H1 (cell line): Measurements from ENCODE around the gene MYO16. TPM values are rescaled to one million over a fixed set of nuclear protein-coding genes. Genes with fewer than 3 reads are reported as not detected.

ENCODE experiments used
- CTCF ChIA-PET: fragments of 300-600 bp; sonication (Branson Sonifier 250); formaldehyde crosslinking; loops from one replicate; lab custom pipeline; 2021; ENCODE audit not compliant: partially characterized antibody; lab: Charles Lee
- POLR2A ChIA-PET: fragments of 300-600 bp; sonication (Branson Sonifier 250); formaldehyde crosslinking; loops from one replicate; lab custom pipeline; 2021; ENCODE audit warnings: inconsistent platforms; ENCODE audit not compliant: partially characterized antibody; lab: Charles Lee
- DNase-seq, 2 experiments: peaks; one replicate each; pipeline versions ENCODE4 v3.0.0 to v3.0.0-alpha.2; 2010 to 2022; ENCODE audit warnings: low spot score in 2 of 2, low read depth in 1 of 2, mixed read lengths in 1 of 2
- FAIRE-seq: peaks from 2 replicates; lab custom pipeline; 2011; peaks lifted over from hg19 to GRCh38; lab: Jason Lieb, UNC
- H2AFZ ChIP-seq: 2 replicates; pipeline ENCODE4 v1.8.1; 2012; ENCODE audit warnings: low read length, inconsistent platforms
- H2AK5ac ChIP-seq: 2 replicates; pipeline ENCODE4 v1.6.1; 2013; ENCODE audit warnings: low read depth, low read length
- H2BK120ac ChIP-seq: replicated peaks from 2 replicates; pipeline ENCODE3; 2013; ENCODE audit warnings: low read depth, low read length, inconsistent platforms
- H2BK12ac ChIP-seq: 2 replicates; pipeline ENCODE4 v1.6.1; 2013; ENCODE audit warnings: low read depth, low read length
- H2BK15ac ChIP-seq: 2 replicates; pipeline ENCODE4 v1.6.1; 2013; ENCODE audit warnings: low read length
- H2BK20ac ChIP-seq: 2 replicates; pipeline ENCODE4 v1.6.1; 2013; ENCODE audit warnings: low read length
- H2BK5ac ChIP-seq: 2 replicates; pipeline ENCODE4 v1.6.1; 2013; ENCODE audit warnings: low read depth, low read length
- H3K14ac ChIP-seq: 2 replicates; pipeline ENCODE4 v1.6.1; 2013; ENCODE audit warnings: inconsistent platforms; ENCODE audit not compliant: insufficient read length
- H3K18ac ChIP-seq: 2 replicates; pipeline ENCODE4 v1.6.1; 2013; ENCODE audit warnings: low read length; ENCODE audit errors: extremely low read depth
- H3K23ac ChIP-seq: 2 replicates; pipeline ENCODE4 v1.6.1; 2013; ENCODE audit warnings: inconsistent platforms; ENCODE audit not compliant: insufficient read length
- H3K23me2 ChIP-seq: 2 replicates; pipeline ENCODE4 v1.6.1; 2013; ENCODE audit warnings: low read depth, low read length
- H3K27ac ChIP-seq: 2 replicates; pipeline ENCODE4 v1.6.1; 2011; ENCODE audit warnings: low read depth, low read length, inconsistent platforms
- H3K27me3 ChIP-seq, 4 experiments: replicated peaks in 1 of 4; 1 replicate in 1 of 4; 2 replicates in 3 of 4; pipeline versions ENCODE4 v1.6.1 to v1.8.1; 2011 to 2013; ENCODE audit warnings: low read length in 3 of 4, mild to moderate bottlenecking in 3 of 4, inconsistent platforms in 2 of 4, mixed read lengths in 2 of 4, moderate library complexity in 1 of 4; ENCODE audit not compliant: control insufficient read depth in 3 of 4, insufficient read depth in 3 of 4; ENCODE audit errors: extremely low read depth in 1 of 4
- H3K36me3 ChIP-seq, 4 experiments: 2 replicates each; pipeline versions ENCODE4 v1.6.1 to v1.8.1; 2011 to 2013; ENCODE audit warnings: mild to moderate bottlenecking in 4 of 4, low read length in 3 of 4, moderate library complexity in 2 of 4, control low read depth in 1 of 4, inconsistent platforms in 1 of 4; ENCODE audit not compliant: insufficient read depth in 4 of 4, control insufficient read depth in 2 of 4
- H3K4ac ChIP-seq: replicated peaks from 2 replicates; pipeline ENCODE3; 2013; ENCODE audit warnings: low read length, low read depth, mixed read lengths, inconsistent platforms; ENCODE audit not compliant: insufficient read length
- H3K4me1 ChIP-seq, 4 experiments: replicated peaks in 1 of 4; 1 replicate in 1 of 4; 2 replicates in 3 of 4; pipeline versions ENCODE4 v1.6.1 to v1.8.1; 2011 to 2013; ENCODE audit warnings: low read length in 3 of 4, inconsistent platforms in 2 of 4, mixed read lengths in 1 of 4; ENCODE audit not compliant: insufficient read depth in 4 of 4, control insufficient read depth in 3 of 4
- H3K4me2 ChIP-seq, 2 experiments: 2 replicates each; pipeline versions ENCODE4 v1.6.1 to v1.8.1; 2011 to 2013; ENCODE audit warnings: low read depth in 2 of 2, low read length in 2 of 2, control low read depth in 1 of 2, inconsistent platforms in 1 of 2, mild to moderate bottlenecking in 1 of 2; ENCODE audit not compliant: insufficient read depth in 1 of 2
- H3K4me3 ChIP-seq, 4 experiments: fragments of 200-600, 300-600 bp in 1 of 4; sonication (generic), shearing (Covaris generic), sonication (Bioruptor Twin) in 1 of 4; 2 replicates each; pipeline versions ENCODE4 v1.5.1 to v1.8.1; 2011 to 2016; ENCODE audit warnings: low read length in 4 of 4, low read depth in 3 of 4, control low read depth in 2 of 4, inconsistent platforms in 2 of 4, mild to moderate bottlenecking in 2 of 4, mixed read lengths in 1 of 4, moderate library complexity in 1 of 4; ENCODE audit not compliant: insufficient read depth in 2 of 4; ENCODE audit errors: extremely low read depth in 1 of 4
- H3K56ac ChIP-seq: replicated peaks from 2 replicates; pipeline ENCODE3; 2013; ENCODE audit warnings: low read depth, mild to moderate bottlenecking, mixed read lengths, low read length, inconsistent platforms; ENCODE audit not compliant: insufficient read length
- H3K79me1 ChIP-seq: 2 replicates; pipeline ENCODE4 v1.6.1; 2013; ENCODE audit warnings: low read depth, low read length, control low read depth
- H3K79me2 ChIP-seq, 2 experiments: 2 replicates each; pipeline versions ENCODE4 v1.6.1 to v1.8.1; 2012 to 2013; ENCODE audit warnings: low read length in 2 of 2, mild to moderate bottlenecking in 2 of 2, inconsistent platforms in 1 of 2; ENCODE audit not compliant: insufficient read depth in 2 of 2, control insufficient read depth in 1 of 2
- H3K9ac ChIP-seq, 4 experiments: replicated peaks in 1 of 4; 1 replicate in 1 of 4; 2 replicates in 3 of 4; pipeline versions ENCODE4 v1.6.1 to v1.8.1; 2011 to 2013; ENCODE audit warnings: low read depth in 3 of 4, low read length in 3 of 4, control low read depth in 2 of 4, mild to moderate bottlenecking in 2 of 4, moderate library complexity in 2 of 4, inconsistent platforms in 1 of 4; ENCODE audit errors: extremely low read depth in 1 of 4
- H3K9me3 ChIP-seq, 2 experiments: 2 replicates each; pipeline versions ENCODE4 v1.6.1 to v1.8.1; 2012 to 2013; ENCODE audit warnings: mild to moderate bottlenecking in 2 of 2, moderate library complexity in 2 of 2, control low read depth in 1 of 2, inconsistent platforms in 1 of 2, low read depth in 1 of 2, low read length in 1 of 2, mixed read lengths in 1 of 2; ENCODE audit not compliant: insufficient read depth in 2 of 2
- H4K20me1 ChIP-seq, 2 experiments: replicated peaks in 1 of 2; 2 replicates each; pipeline versions ENCODE3 to v1.8.1; 2011 to 2013; ENCODE audit warnings: inconsistent platforms in 2 of 2, low read length in 2 of 2, mild to moderate bottlenecking in 1 of 2; ENCODE audit not compliant: insufficient read depth in 2 of 2, control insufficient read depth in 1 of 2
- H4K5ac ChIP-seq: 2 replicates; pipeline ENCODE4 v1.6.1; 2013; ENCODE audit warnings: low read length, low read depth, mixed read lengths, inconsistent platforms; ENCODE audit not compliant: insufficient read length
- H4K8ac ChIP-seq: 2 replicates; pipeline ENCODE4 v1.8.0; 2013; ENCODE audit warnings: mild to moderate bottlenecking, moderate library complexity, low read length, inconsistent platforms; ENCODE audit not compliant: insufficient read depth; ENCODE audit errors: extremely low read depth
- H4K91ac ChIP-seq: replicated peaks from 2 replicates; pipeline ENCODE3; 2013; ENCODE audit warnings: low read length, mixed read lengths, inconsistent platforms; ENCODE audit not compliant: insufficient read length
- ASH2L ChIP-seq: fragments of 200-600, 300-600 bp; sonication (generic); IDR thresholded peaks from one replicate; pipeline ENCODE4 v1.7.1; 2017; ENCODE audit warnings: low read length
- CREB1 ChIP-seq: IDR thresholded peaks from 2 replicates; pipeline ENCODE4 v1.6.1; 2012; ENCODE audit warnings: inconsistent platforms
- CTBP2 ChIP-seq: IDR thresholded peaks from 2 replicates; pipeline ENCODE4 v1.7.0; 2011; ENCODE audit warnings: borderline replicate concordance, mild to moderate bottlenecking, moderate library complexity, mixed read lengths, low read length; ENCODE audit not compliant: insufficient read depth, insufficient read length
- CTCF ChIP-seq, 3 experiments: IDR thresholded peaks; 1 replicate in 2 of 3; 2 replicates in 1 of 3; pipeline versions ENCODE4 v1.5.1 to v1.6.1; 2011; ENCODE audit warnings: low read length in 3 of 3, mild to moderate bottlenecking in 3 of 3, inconsistent platforms in 2 of 3, low read depth in 1 of 3, moderate library complexity in 1 of 3; ENCODE audit not compliant: insufficient read depth in 1 of 3; ENCODE audit errors: control extremely low read depth in 1 of 3
- POLR2AphosphoS5 ChIP-seq: IDR thresholded peaks from 2 replicates; pipeline ENCODE4 v1.6.1; 2011; ENCODE audit warnings: low read depth, low read length
- RFX5 ChIP-seq: IDR thresholded peaks from 2 replicates; pipeline ENCODE4 v1.6.1; 2011; ENCODE audit warnings: low read depth, low read length, improper control_type of control experiment, borderline replicate concordance
- SP1 ChIP-seq: IDR thresholded peaks from 2 replicates; pipeline ENCODE4 v1.6.1; 2011; ENCODE audit warnings: low read depth, low read length
- SP4 ChIP-seq: IDR thresholded peaks from 2 replicates; pipeline ENCODE4 v1.6.1; 2012; ENCODE audit warnings: low read length, inconsistent platforms
- WGBS, 2 experiments: shearing (Covaris generic) in 1 of 2; methylation state at CpG; one replicate each; pipeline versions ENCODE4 v1.1.6 to v1.1.7; 2013 to 2015; ENCODE audit warnings: low lambda C conversion rate in 2 of 2, mixed read lengths in 2 of 2, inconsistent platforms in 1 of 2, low coverage in 1 of 2, missing lambda C conversion rate in 1 of 2; ENCODE audit not compliant: insufficient replicate concordance in 2 of 2, insufficient coverage in 1 of 2, insufficient read length in 1 of 2; ENCODE audit errors: extremely low coverage in 1 of 2, missing lambda C conversion rate in 1 of 2; 5-methylcytosine and 5-hydroxymethylcytosine counted together
- polyA plus RNA-seq, 7 experiments: library from polyadenylated mRNA; depleted of rRNA in 3 of 7; stranded (reverse) in 5 of 7; unstranded in 2 of 7; fragments of >200 nt in 5 of 7; fragments of 200-250 nt in 2 of 7; gene quantifications; 1 replicate in 5 of 7; 2 replicates in 1 of 7; 4 replicates in 1 of 7; pipeline versions ENCODE4 v1.2.1 to v1.2.3, GENCODE V29; 2011 to 2013; ENCODE audit warnings: missing spikeins in 2 of 7, mixed read lengths in 2 of 7
- total RNA-seq: library from RNA; stranded (reverse); fragmentation: NEBNext Ultra II Directional; extraction: Animal tissue kit (Norgen Biotek cat#: 25700); gene quantifications from 2 replicates; pipeline ENCODE4 v1.2.1, GENCODE V29; 2021
- TF ChIP-seq, protein P1 (sequence below): IDR thresholded peaks from 2 replicates; pipeline ENCODE4 v1.6.1; 2012; ENCODE audit warnings: inconsistent platforms

MYO16 gene
- total and polyA plus RNA-seq, 2 of the 8 experiments (the other 6 are each of a cell fraction or from before 2014, with no cell fraction given): 0.02 to 0.22 TPM

GRCh38 chr13:108760541-108760940, 131.1 kb downstream of the MYO16 start:
- Histone ChIP-seq H2BK20ac (no peak overlapping the region), H3K14ac (no peak overlapping the region), H2AK5ac (no peak overlapping the region), H3K23me2 (no peaks in the 10 kb centered on the region), H2AFZ (no peak overlapping the region), H4K5ac (no peak overlapping the region), H3K79me1 (no peaks in the 10 kb centered on the region), H3K27ac (no peak overlapping the region), H4K8ac (no peak overlapping the region), H3K4me2 (no peak overlapping the region), H3K4me1 (no peaks in the 10 kb centered on the region), H3K9me3 (no peaks in the 10 kb centered on the region), H3K79me2 (no peaks in the 10 kb centered on the region), H3K36me3 (no peaks in the 10 kb centered on the region), H3K18ac (no peak overlapping the region), H3K9ac (no peak overlapping the region), H3K4me3 (no peak overlapping the region), H3K4ac (no peak overlapping the region), H3K27me3 (no peaks in the 10 kb centered on the region), H3K23ac (no peak overlapping the region), H3K56ac (no peak overlapping the region), H2BK5ac (no peak overlapping the region), H4K20me1 (no peaks in the 10 kb centered on the region), H2BK120ac (no peak overlapping the region), H4K91ac (no peak overlapping the region), H2BK15ac (no peak overlapping the region), H2BK12ac (no peak overlapping the region)
- ChIA-PET POLR2A (no interaction called here), CTCF (no interaction called here)
- FAIRE-seq (no peak), DNase-seq (no peak)
- WGBS, 2 experiments: 79% methylated on average over 3 of the region's 3 CpGs; no CpG with 5 or more reads in 1 of the 2 experiments
- TF ChIP-seq RFX5 (no peak), CREB1 (no peak), SP1 (no peak), CTCF (IDR thresholded peaks at IDR 0.05; ENCODE audit: control extremely low read depth in 1 of 3, insufficient read depth in 1 of 3, low read depth in 1 of 3, low read length in 3 of 3) (no peak), ASH2L (no peak), CTBP2 (no peak), POLR2AphosphoS5 (no peak), SP4 (no peak)
- TF ChIP-seq, protein P1, sequence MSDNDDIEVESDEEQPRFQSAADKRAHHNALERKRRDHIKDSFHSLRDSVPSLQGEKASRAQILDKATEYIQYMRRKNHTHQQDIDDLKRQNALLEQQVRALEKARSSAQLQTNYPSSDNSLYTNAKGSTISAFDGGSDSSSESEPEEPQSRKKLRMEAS: no peak
